ENCODE data around the gene CES4A.

DNA sequence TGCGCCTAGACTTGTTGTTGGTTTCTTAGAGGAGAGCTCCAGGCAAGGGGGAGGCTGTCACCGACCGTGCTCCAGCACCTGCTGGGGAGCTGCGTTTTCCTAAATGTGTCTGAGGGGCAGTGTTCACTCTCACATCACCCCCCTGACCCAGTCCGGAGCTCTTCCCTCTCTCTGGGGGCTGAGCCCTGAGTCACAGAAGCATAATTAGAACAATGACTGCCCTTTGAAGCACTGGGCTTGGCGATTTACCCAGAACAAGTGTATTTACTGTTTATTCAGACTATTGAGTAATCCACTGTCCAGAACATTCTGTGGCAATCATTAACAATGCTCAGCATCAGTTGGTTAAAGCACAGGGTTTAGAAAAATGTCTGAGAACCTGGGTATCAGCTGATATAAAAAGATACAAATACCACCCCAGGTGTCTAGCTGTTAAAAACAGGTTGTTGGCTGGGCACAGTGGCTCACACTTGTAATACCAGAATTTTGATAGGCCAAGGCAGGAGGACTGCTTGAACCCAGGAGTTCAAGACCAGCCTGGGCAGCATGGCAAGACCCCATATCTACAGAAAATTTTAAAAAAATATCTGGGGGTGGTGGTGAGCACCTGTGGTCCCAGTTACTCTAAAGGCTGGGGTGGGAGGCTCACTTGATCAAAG is 8.1 kb downstream of the CES4A start:
- TF ChIP-seq, protein P1, sequence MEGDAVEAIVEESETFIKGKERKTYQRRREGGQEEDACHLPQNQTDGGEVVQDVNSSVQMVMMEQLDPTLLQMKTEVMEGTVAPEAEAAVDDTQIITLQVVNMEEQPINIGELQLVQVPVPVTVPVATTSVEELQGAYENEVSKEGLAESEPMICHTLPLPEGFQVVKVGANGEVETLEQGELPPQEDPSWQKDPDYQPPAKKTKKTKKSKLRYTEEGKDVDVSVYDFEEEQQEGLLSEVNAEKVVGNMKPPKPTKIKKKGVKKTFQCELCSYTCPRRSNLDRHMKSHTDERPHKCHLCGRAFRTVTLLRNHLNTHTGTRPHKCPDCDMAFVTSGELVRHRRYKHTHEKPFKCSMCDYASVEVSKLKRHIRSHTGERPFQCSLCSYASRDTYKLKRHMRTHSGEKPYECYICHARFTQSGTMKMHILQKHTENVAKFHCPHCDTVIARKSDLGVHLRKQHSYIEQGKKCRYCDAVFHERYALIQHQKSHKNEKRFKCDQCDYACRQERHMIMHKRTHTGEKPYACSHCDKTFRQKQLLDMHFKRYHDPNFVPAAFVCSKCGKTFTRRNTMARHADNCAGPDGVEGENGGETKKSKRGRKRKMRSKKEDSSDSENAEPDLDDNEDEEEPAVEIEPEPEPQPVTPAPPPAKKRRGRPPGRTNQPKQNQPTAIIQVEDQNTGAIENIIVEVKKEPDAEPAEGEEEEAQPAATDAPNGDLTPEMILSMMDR (IDR thresholded peaks at IDR 0.05) = no peak
- TF ChIP-seq EZH2 (IDR thresholded peaks at IDR 0.05) = no peak
